Neural cell (in vitro differentiated cells): ENCODE results near the gene PRORP. TPM values are rescaled to one million over a fixed set of nuclear protein-coding genes. Genes with fewer than 3 reads are reported as not detected.

Experiments used
- H2AFZ ChIP-seq: fragments of 200-600, 300-800 bp; sonication (generic), shearing (Covaris generic); 2 replicates; pipeline ENCODE4 v1.6.0; 2014; ENCODE audit warnings: low read depth, mild to moderate bottlenecking, antibody characterized with exemption, low read length, moderate library complexity
- H3F3A ChIP-seq: fragments of 200-600 bp; shearing (Covaris generic); 2 replicates; pipeline ENCODE4 v1.6.1; 2016; ENCODE audit warnings: mild to moderate bottlenecking, moderate library complexity, mixed read lengths, antibody characterized with exemption, low read length; ENCODE audit not compliant: insufficient read depth, poor library complexity, severe bottlenecking
- H3K27ac ChIP-seq: fragments of 200-600, 300-800 bp; sonication (generic), shearing (Covaris generic); 2 replicates; pipeline ENCODE4 v1.5.1; 2014; ENCODE audit warnings: mild to moderate bottlenecking, low read length, moderate library complexity
- H3K27me3 ChIP-seq: fragments of 300-800, 200-600 bp; sonication (generic), shearing (Covaris generic); 2 replicates; pipeline ENCODE4 v1.6.0; 2014; ENCODE audit warnings: mild to moderate bottlenecking, low read depth, low read length, moderate library complexity; ENCODE audit not compliant: insufficient read depth
- H3K36me3 ChIP-seq: fragments of 300-800, 200-600 bp; sonication (generic), shearing (Covaris generic); 2 replicates; pipeline ENCODE4 v1.5.1; 2014; ENCODE audit warnings: mild to moderate bottlenecking, antibody characterized with exemption, low read length, moderate library complexity; ENCODE audit not compliant: insufficient read depth
- H3K4me2 ChIP-seq: fragments of 300-800, 200-600 bp; sonication (generic), shearing (Covaris generic); 2 replicates; pipeline ENCODE4 v1.6.0; 2014; ENCODE audit warnings: mild to moderate bottlenecking, low read length
- H3K4me3 ChIP-seq: fragments of 300-800, 200-600 bp; sonication (generic), shearing (Covaris generic); 2 replicates; pipeline ENCODE4 v1.5.1; 2014; ENCODE audit warnings: mild to moderate bottlenecking, low read length, moderate library complexity
- H3K79me2 ChIP-seq: fragments of 200-600 bp; shearing (Covaris generic); replicated peaks from 2 replicates; pipeline ENCODE4 v1.6.0; 2014; ENCODE audit warnings: mild to moderate bottlenecking, low read length, moderate library complexity; ENCODE audit not compliant: insufficient read depth
- H3K9ac ChIP-seq: fragments of 300-800, 200-600 bp; sonication (generic), shearing (Covaris generic); 2 replicates; pipeline ENCODE4 v1.6.1; 2016; ENCODE audit warnings: mild to moderate bottlenecking, low read length, mixed read lengths
- H3K9me2 ChIP-seq: fragments of 200-600 bp; shearing (Covaris generic); 2 replicates; pipeline ENCODE4 v1.6.1; 2016; ENCODE audit warnings: mild to moderate bottlenecking, low read length, mixed read lengths; ENCODE audit not compliant: insufficient read depth
- H3K9me3 ChIP-seq: fragments of 200-600, 300-800 bp; sonication (generic), shearing (Covaris generic); 2 replicates; pipeline ENCODE4 v1.6.1; 2016; ENCODE audit warnings: mild to moderate bottlenecking, mixed run types, low read length, moderate library complexity, mixed read lengths
- H4K20me1 ChIP-seq: fragments of 200-600 bp; shearing (Covaris generic); 2 replicates; pipeline ENCODE4 v1.6.1; 2016; ENCODE audit warnings: mild to moderate bottlenecking, mixed run types; ENCODE audit not compliant: insufficient read depth
- EP300 ChIP-seq: fragments of 450-650 bp; conservative IDR thresholded peaks from 2 replicates; pipeline ENCODE4 v1.6.1; 2014; ENCODE audit warnings: antibody characterized with exemption, mild to moderate bottlenecking, moderate library complexity; ENCODE audit not compliant: poor library complexity, severe bottlenecking
- EZH2 ChIP-seq: fragments of 200-600, 300-800 bp; shearing (Covaris generic), sonication (generic); IDR thresholded peaks from 2 replicates; pipeline ENCODE4 v1.6.1; 2014; ENCODE audit warnings: antibody characterized with exemption, low read length, borderline replicate concordance, mild to moderate bottlenecking; ENCODE audit not compliant: insufficient read depth, poor library complexity, severe bottlenecking
- MXI1 ChIP-seq: fragments of 450-650 bp; conservative IDR thresholded peaks from 2 replicates; pipeline ENCODE4 v1.6.1; 2014; ENCODE audit warnings: antibody characterized with exemption, mild to moderate bottlenecking; ENCODE audit not compliant: poor library complexity, severe bottlenecking
- POLR2AphosphoS5 ChIP-seq: IDR thresholded peaks from 2 replicates; pipeline ENCODE4 v1.6.1; 2012
- RAD21 ChIP-seq: fragments of 450-650 bp; conservative IDR thresholded peaks from 2 replicates; pipeline ENCODE4 v1.6.1; 2014; ENCODE audit warnings: antibody characterized with exemption, mild to moderate bottlenecking, moderate library complexity
- SMC3 ChIP-seq: fragments of 450-650 bp; conservative IDR thresholded peaks from 2 replicates; pipeline ENCODE4 v1.6.1; 2014; ENCODE audit warnings: antibody characterized with exemption, mild to moderate bottlenecking, moderate library complexity; ENCODE audit not compliant: poor library complexity
- TAF1 ChIP-seq: IDR thresholded peaks from 2 replicates; pipeline ENCODE4 v1.6.1; 2012; ENCODE audit warnings: low read depth
- polyA plus RNA-seq: library from polyadenylated mRNA; depleted of rRNA; stranded (reverse); fragments of >200 nt; gene quantifications from 2 replicates; pipeline ENCODE4 v1.2.3, GENCODE V29; 2014
- TF ChIP-seq, protein P1 (sequence below): IDR thresholded peaks from 2 replicates; pipeline ENCODE4 v1.6.1; 2012; ENCODE audit warnings: borderline replicate concordance
- TF ChIP-seq, protein P2 (sequence below): fragments of 450-650 bp; IDR thresholded peaks from 2 replicates; pipeline ENCODE4 v1.5.1; 2014; ENCODE audit warnings: antibody characterized with exemption, mild to moderate bottlenecking, moderate library complexity; ENCODE audit not compliant: poor library complexity, severe bottlenecking

PRORP gene
- polyA plus RNA-seq, 1 donor from 2014 or later = 35.4 TPM

DNA sequence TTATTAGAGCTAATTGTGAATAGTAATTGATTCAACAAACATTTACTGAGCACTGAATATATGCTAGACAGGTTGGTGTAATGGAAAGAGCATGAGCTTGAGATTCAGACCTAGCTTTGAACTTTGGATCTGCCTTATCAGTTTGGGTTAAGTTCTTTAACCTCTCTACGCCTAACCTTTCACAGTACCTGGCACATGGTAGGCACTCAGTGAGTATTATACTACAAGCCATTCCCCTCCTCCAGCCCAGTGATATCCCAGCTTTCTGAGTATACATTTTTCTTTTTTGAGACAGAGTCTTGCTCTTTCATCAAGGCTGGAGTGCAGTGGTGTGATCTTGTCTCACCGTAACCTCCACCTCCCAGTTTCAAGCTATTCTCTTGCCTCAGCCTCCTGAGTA lies 44.3 kb upstream of the PRORP start:
- H3K9me3 ChIP-seq = no peaks in the 10 kb centered on the region
- no peaks in the 10 kb centered on the region for H3K27me3 ChIP-seq
- TF ChIP-seq EZH2 (no peak), RAD21 (no peak), POLR2AphosphoS5 (no peak), SMC3 (no peak), MXI1 (no peak), TAF1 (no peak), EP300 (no peak)
- TF ChIP-seq, protein P1, sequence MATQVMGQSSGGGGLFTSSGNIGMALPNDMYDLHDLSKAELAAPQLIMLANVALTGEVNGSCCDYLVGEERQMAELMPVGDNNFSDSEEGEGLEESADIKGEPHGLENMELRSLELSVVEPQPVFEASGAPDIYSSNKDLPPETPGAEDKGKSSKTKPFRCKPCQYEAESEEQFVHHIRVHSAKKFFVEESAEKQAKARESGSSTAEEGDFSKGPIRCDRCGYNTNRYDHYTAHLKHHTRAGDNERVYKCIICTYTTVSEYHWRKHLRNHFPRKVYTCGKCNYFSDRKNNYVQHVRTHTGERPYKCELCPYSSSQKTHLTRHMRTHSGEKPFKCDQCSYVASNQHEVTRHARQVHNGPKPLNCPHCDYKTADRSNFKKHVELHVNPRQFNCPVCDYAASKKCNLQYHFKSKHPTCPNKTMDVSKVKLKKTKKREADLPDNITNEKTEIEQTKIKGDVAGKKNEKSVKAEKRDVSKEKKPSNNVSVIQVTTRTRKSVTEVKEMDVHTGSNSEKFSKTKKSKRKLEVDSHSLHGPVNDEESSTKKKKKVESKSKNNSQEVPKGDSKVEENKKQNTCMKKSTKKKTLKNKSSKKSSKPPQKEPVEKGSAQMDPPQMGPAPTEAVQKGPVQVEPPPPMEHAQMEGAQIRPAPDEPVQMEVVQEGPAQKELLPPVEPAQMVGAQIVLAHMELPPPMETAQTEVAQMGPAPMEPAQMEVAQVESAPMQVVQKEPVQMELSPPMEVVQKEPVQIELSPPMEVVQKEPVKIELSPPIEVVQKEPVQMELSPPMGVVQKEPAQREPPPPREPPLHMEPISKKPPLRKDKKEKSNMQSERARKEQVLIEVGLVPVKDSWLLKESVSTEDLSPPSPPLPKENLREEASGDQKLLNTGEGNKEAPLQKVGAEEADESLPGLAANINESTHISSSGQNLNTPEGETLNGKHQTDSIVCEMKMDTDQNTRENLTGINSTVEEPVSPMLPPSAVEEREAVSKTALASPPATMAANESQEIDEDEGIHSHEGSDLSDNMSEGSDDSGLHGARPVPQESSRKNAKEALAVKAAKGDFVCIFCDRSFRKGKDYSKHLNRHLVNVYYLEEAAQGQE = no peak
- TF ChIP-seq, protein P2, sequence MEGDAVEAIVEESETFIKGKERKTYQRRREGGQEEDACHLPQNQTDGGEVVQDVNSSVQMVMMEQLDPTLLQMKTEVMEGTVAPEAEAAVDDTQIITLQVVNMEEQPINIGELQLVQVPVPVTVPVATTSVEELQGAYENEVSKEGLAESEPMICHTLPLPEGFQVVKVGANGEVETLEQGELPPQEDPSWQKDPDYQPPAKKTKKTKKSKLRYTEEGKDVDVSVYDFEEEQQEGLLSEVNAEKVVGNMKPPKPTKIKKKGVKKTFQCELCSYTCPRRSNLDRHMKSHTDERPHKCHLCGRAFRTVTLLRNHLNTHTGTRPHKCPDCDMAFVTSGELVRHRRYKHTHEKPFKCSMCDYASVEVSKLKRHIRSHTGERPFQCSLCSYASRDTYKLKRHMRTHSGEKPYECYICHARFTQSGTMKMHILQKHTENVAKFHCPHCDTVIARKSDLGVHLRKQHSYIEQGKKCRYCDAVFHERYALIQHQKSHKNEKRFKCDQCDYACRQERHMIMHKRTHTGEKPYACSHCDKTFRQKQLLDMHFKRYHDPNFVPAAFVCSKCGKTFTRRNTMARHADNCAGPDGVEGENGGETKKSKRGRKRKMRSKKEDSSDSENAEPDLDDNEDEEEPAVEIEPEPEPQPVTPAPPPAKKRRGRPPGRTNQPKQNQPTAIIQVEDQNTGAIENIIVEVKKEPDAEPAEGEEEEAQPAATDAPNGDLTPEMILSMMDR = no peak
- H3K79me2 ChIP-seq = no peaks in the 10 kb centered on the region
- no peaks in the 10 kb centered on the region for H3K36me3 ChIP-seq
- H3F3A ChIP-seq = no peaks in the 10 kb centered on the region
- H4K20me1 ChIP-seq = no peaks in the 10 kb centered on the region
- no peak overlapping the region for H3K9ac ChIP-seq
- no peak overlapping the region for H2AFZ ChIP-seq
- H3K9me2 ChIP-seq = no peaks in the 10 kb centered on the region
- no peak overlapping the region for H3K27ac ChIP-seq
- H3K4me3 ChIP-seq = no peak overlapping the region
- no peak overlapping the region for H3K4me2 ChIP-seq

DNA sequence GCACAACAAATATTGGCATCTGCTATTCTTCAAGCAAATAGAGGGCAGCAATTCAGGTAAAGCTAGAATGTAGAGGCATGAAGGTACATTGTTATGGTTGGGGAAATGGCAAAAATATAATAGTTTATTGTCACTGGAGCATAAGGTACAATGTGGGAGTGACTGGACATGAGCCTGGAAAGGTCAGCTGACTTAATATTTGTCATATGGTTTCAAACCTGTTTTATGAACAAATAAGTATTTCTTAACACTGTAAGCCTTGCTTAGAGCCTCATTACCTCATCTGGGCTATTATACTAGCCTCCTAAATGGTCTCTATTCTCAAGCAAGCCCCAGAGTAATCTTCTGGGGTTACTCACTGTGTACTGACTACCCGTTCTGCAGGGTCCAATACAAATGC lies 42.6 kb upstream of the PRORP start:
- Histone ChIP-seq H4K20me1 (no peaks in the 10 kb centered on the region), H3F3A (no peaks in the 10 kb centered on the region), H2AFZ (no peak overlapping the region), H3K27me3 (no peaks in the 10 kb centered on the region), H3K9ac (no peak overlapping the region), H3K4me3 (no peak overlapping the region), H3K4me2 (no peak overlapping the region), H3K9me3 (no peaks in the 10 kb centered on the region), H3K79me2 (no peaks in the 10 kb centered on the region), H3K27ac (no peak overlapping the region), H3K36me3 (no peaks in the 10 kb centered on the region), H3K9me2 (no peaks in the 10 kb centered on the region)
- TF ChIP-seq POLR2AphosphoS5 (no peak), SMC3 (no peak), EZH2 (no peak), RAD21 (no peak), EP300 (no peak), TAF1 (no peak), MXI1 (no peak)
- TF ChIP-seq, protein P1 = no peak
- TF ChIP-seq, protein P2 = no peak
